ENCODE measurements around the gene GCDH. TPM values are rescaled to one million over a fixed set of nuclear protein-coding genes. Genes with fewer than 3 reads are reported as not detected.

GCDH gene
- total RNA-seq, 1 experiment from 2014 or later = 53.2 TPM

GRCh38 chr19:12922959-12923358 lies 32.0 kb downstream of the GCDH start:
- H3K9me3 Mint-ChIP-seq = peaks cover 7 to 8% of the 10 kb centered on the region in 2 experiments
- Histone ChIP-seq H3K4ac (ENCODE audit: low read depth, low read length) (no peak overlapping the region), H2BK15ac (ENCODE audit: low read depth, low read length) (no peak overlapping the region), H4K20me1 (ENCODE audit: control insufficient read depth, insufficient read depth, insufficient read length) (peaks cover 5% of the 10 kb centered on the region), H2BK12ac (ENCODE audit: insufficient read length, low read depth, low read length) (no peak overlapping the region), H4K91ac (ENCODE audit: insufficient read length, low read depth, low read length) (no peak overlapping the region), H3K9me3 (ENCODE audit: control insufficient read depth, low read depth, low read length) (no peaks in the 10 kb centered on the region), H3K27me3 (ENCODE audit: insufficient read depth, low read length) (peaks cover 5% of the 10 kb centered on the region; the same call in 1 of the 2 replicates), H3K27ac (ENCODE audit: insufficient read length, low read depth, low read length) (no peak overlapping the region), H3K18ac (ENCODE audit: insufficient read length, low read depth, low read length) (no peak overlapping the region), H3K4me2 (ENCODE audit: insufficient read depth, insufficient read length, low read length) (no peak overlapping the region), H2BK120ac (ENCODE audit: low read depth, low read length, poor library complexity, severe bottlenecking) (no peak overlapping the region), H3K14ac (ENCODE audit: insufficient read depth, low read length) (no peak overlapping the region), H3T11ph (ENCODE audit: low read length) (no peak overlapping the region), H3K23ac (ENCODE audit: insufficient read length, low read depth, low read length) (no peak overlapping the region), H3K56ac (ENCODE audit: insufficient read length, low read depth, low read length) (no peak overlapping the region), H2AK5ac (ENCODE audit: insufficient read length, low read length) (no peak overlapping the region), H3K4me1 (ENCODE audit: insufficient read depth, low read length) (no peaks in the 10 kb centered on the region), H2BK20ac (ENCODE audit: low read depth, low read length, poor library complexity, severe bottlenecking) (no peak overlapping the region), H3K79me1 (ENCODE audit: insufficient read depth, low read depth, low read length, poor library complexity, severe bottlenecking) (no peaks in the 10 kb centered on the region), H4K8ac (replicated peaks; ENCODE audit: insufficient read length, low read depth, low read length) (no peak overlapping the region), H4K5ac (ENCODE audit: insufficient read length, low read depth, low read length) (no peak overlapping the region), H3K9ac (ENCODE audit: extremely low read depth, insufficient read length, low read length) (no peak overlapping the region), H3K23me2 (ENCODE audit: insufficient read length, low read depth, low read length, poor library complexity, severe bottlenecking) (no peaks in the 10 kb centered on the region), H3K79me2 (ENCODE audit: insufficient read depth, low read length) (no peaks in the 10 kb centered on the region), H2AFZ (ENCODE audit: low read length) (no peak overlapping the region), H2BK5ac (ENCODE audit: insufficient read length, low read length) (no peak overlapping the region)
- DNase-seq = no peak
- H3K4me3 Mint-ChIP-seq = peak overlapping the region in 1 of 2 experiments; percentile 5; a peak in 1 of 5 replicates
- peaks cover 44 to 55% (median 49%) of the 10 kb centered on the region in 3 experiments; a peak in 6 of 7 replicates for H3K36me3 Mint-ChIP-seq (ENCODE audit: insufficient read depth in 1 of 3, low read depth in 3 of 3)
- peaks cover 15% of the 10 kb centered on the region for H3K27me3 Mint-ChIP-seq (ENCODE audit: low read depth)
- 0 out of 4 replicates have a peak, but pooled peaks cover 0 to 6% of the 10 kb centered on the region in 2 experiments for H3K4me1 Mint-ChIP-seq
- TF ChIP-seq CTCF (conservative IDR thresholded peaks at IDR 0.05) = no peak
- no peak overlapping the region for H3K27ac Mint-ChIP-seq
- WGBS (ENCODE audit: extremely low coverage, insufficient read length, low lambda C conversion rate) = no CpG with 5 or more reads among the region's 4 CpGs

All from H9 (cell line).